ENCODE data around the gene PLSCR3.

The PLSCR3 gene

GRCh38 chr17:7346761-7347614 is 47.3 kb downstream of the PLSCR3 start:
- no peak for DNase-seq

- no peak for DNase-seq
These were observed 51.1 kb downstream of the PLSCR3 start for GRCh38 chr17:7343250-7343649.

GRCh38 chr17:7341842-7342241 is 52.5 kb downstream of the PLSCR3 start:
- no peak for DNase-seq

- peak in 1 of 2 experiments; percentile 4 for DNase-seq
These were observed 54.1 kb downstream of the PLSCR3 start for GRCh38 chr17:7340179-7340578.
